ENCODE results near the gene BRPF1.

GRCh38 chr3:9697892-9698291, 33.6 kb upstream of the BRPF1 start:
- TF ChIP-seq CTCF (IDR thresholded peaks at IDR 0.05) (no peak), ZFX (IDR thresholded peaks at IDR 0.05; ENCODE audit: borderline replicate concordance) (no peak)

Measured in 22Rv1 (cell line).